ENCODE results near the gene ALPK1. TPM values are rescaled to one million over a fixed set of nuclear protein-coding genes. Genes with fewer than 3 reads are reported as not detected.

The ALPK1 gene
- total RNA-seq (10 to 100 TPM in 1 of 2 donors, 1 to 10 TPM in 1; 4.2 to 14.0 TPM), polyA plus RNA-seq (1 to 10 TPM; 2.8 to 5.2 TPM)

DNA sequence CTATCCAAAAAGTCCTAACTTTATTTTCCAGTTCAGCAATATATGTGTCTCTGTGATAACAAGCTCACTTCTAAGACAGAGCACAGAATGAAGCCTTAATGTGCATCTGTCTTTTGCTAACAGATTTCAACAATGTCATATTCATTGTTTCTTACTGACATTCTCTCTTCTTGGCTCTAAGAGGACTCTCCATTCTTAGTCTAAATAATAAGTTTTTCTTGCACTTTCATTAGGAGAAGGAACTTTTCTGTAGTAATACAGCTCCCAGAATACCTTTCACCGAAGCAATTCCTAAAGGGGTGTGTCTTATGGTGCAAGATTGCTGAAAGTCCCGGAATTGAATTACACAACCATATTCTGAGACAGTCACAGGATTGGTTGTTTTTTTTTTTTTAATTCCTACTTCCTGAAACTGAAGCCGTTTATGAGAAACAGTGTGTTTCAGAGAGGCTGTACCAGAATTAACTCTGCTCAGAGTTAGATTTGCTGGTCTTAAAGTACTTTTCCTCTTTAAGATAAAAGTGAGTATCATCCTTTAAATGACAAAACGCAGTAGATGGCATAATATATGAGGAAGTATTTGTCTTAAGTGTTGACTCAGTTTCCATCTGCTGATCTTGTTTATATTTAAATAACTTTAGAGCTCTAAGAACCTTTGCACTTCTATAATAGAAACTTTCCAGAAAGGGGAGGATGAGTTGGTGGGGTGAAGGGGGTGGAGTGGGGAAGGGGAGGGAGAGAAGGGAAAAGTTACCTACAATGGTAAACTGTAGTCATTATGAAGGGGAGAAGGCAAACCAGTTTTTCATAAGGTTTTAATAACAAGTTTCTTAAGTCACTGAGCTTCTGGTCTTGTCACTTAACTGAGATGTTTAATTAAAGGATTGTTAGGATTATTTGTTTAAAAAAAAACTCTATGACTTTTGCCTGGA, at the start of gene ALPK1:
ALPK1 (plus strand) TSS at position 421 of the 932 bp plus-strand sequence.
- Histone ChIP-seq H3K27me3 (ENCODE audit: control insufficient read depth in 4 of 4, insufficient read depth in 4 of 4, low read length in 3 of 4) (no peaks in the 10 kb centered on the region), H3K27ac (ENCODE audit: low read depth in 1 of 2, low read length in 2 of 2) (peak within 1 kb of the TSS; percentile 52 to 75), H3K4me3 (ENCODE audit: low read depth in 1 of 3, low read length in 3 of 3) (peak within 1 kb of the TSS; percentile 3 to 60 (median 33)), H3K36me3 (ENCODE audit: control insufficient read depth in 4 of 4, insufficient read depth in 3 of 4, low read depth in 1 of 4, low read length in 3 of 4) (no peaks in the 10 kb centered on the region), H3K4me1 (ENCODE audit: control insufficient read depth in 4 of 4, insufficient read depth in 4 of 4, low read length in 3 of 4) (peaks cover 0 to 4% (median 3%) of the 10 kb centered on the region in 4 donors), H3K9me3 (ENCODE audit: control insufficient read depth in 4 of 4, low read length in 3 of 4) (no peaks in the 10 kb centered on the region), H3K9ac (ENCODE audit: low read depth in 1 of 2, low read length in 2 of 2) (peak within 1 kb of the TSS; percentile 38 to 40)
- WGBS, result under 1% methylated on average over 4 of the region's 4 CpGs
- DNase-seq (ENCODE audit: low spot score), result no peak
- peak; percentile 61 to 63 for TF ChIP-seq RXRA (IDR thresholded peaks at IDR 0.05)
- no peak for TF ChIP-seq NR2F2 (IDR thresholded peaks at IDR 0.05)
- TF ChIP-seq EGR1 (IDR thresholded peaks at IDR 0.05; ENCODE audit: low read depth in 2 of 2), result peak; percentile 56 to 58
- peak; percentile 55 for TF ChIP-seq ZBTB33 (IDR thresholded peaks at IDR 0.05)
- TF ChIP-seq JUND (IDR thresholded peaks at IDR 0.05), result peak; percentile 69 to 80
- no peak for TF ChIP-seq CTCF (IDR thresholded peaks at IDR 0.05; ENCODE audit: low read depth, low read length, missing input control)
- peak; percentile 29 to 48 for TF ChIP-seq RAD21 (IDR thresholded peaks at IDR 0.05)
- TF ChIP-seq, protein P1, sequence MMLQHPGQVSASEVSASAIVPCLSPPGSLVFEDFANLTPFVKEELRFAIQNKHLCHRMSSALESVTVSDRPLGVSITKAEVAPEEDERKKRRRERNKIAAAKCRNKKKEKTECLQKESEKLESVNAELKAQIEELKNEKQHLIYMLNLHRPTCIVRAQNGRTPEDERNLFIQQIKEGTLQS (IDR thresholded peaks at IDR 0.05), result peak; percentile 63
- peak; percentile 28 to 76 for TF ChIP-seq GABPA (IDR thresholded peaks at IDR 0.05 in 1 of 2, conservative IDR thresholded peaks at IDR 0.05 in 1 of 2)
- TF ChIP-seq, protein P2, sequence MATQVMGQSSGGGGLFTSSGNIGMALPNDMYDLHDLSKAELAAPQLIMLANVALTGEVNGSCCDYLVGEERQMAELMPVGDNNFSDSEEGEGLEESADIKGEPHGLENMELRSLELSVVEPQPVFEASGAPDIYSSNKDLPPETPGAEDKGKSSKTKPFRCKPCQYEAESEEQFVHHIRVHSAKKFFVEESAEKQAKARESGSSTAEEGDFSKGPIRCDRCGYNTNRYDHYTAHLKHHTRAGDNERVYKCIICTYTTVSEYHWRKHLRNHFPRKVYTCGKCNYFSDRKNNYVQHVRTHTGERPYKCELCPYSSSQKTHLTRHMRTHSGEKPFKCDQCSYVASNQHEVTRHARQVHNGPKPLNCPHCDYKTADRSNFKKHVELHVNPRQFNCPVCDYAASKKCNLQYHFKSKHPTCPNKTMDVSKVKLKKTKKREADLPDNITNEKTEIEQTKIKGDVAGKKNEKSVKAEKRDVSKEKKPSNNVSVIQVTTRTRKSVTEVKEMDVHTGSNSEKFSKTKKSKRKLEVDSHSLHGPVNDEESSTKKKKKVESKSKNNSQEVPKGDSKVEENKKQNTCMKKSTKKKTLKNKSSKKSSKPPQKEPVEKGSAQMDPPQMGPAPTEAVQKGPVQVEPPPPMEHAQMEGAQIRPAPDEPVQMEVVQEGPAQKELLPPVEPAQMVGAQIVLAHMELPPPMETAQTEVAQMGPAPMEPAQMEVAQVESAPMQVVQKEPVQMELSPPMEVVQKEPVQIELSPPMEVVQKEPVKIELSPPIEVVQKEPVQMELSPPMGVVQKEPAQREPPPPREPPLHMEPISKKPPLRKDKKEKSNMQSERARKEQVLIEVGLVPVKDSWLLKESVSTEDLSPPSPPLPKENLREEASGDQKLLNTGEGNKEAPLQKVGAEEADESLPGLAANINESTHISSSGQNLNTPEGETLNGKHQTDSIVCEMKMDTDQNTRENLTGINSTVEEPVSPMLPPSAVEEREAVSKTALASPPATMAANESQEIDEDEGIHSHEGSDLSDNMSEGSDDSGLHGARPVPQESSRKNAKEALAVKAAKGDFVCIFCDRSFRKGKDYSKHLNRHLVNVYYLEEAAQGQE (IDR thresholded peaks at IDR 0.05), result no peak
- no peak for TF ChIP-seq FOXA1 (IDR thresholded peaks at IDR 0.05)
- TF ChIP-seq HNF4A (conservative IDR thresholded peaks at IDR 0.05), result peak; percentile 65 to 82
- TF ChIP-seq FOXA2 (IDR thresholded peaks at IDR 0.05), result no peak
- TF ChIP-seq, protein P3, sequence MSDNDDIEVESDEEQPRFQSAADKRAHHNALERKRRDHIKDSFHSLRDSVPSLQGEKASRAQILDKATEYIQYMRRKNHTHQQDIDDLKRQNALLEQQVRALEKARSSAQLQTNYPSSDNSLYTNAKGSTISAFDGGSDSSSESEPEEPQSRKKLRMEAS (IDR thresholded peaks at IDR 0.05), result peak; percentile 94
- TF ChIP-seq SP1 (IDR thresholded peaks at IDR 0.05), result peak; percentile 76
- peak; percentile 19 for TF ChIP-seq HNF4G (IDR thresholded peaks at IDR 0.05)
- TF ChIP-seq TAF1 (conservative IDR thresholded peaks at IDR 0.05), result peak; percentile 71
- peak; percentile 68 for TF ChIP-seq YY1 (IDR thresholded peaks at IDR 0.05)
